Small intestine (tissue), 7 donors: ENCODE results near the gene SRGAP3. TPM values are rescaled to one million over a fixed set of nuclear protein-coding genes. Genes with fewer than 3 reads are reported as not detected.
"Not testable (repeated sequence)": the region's sequence is repeated elsewhere in the genome, so short reads cannot be mapped to it uniquely, and the experiment has no call there.

Source experiments
- DNase-seq, 2 donors: peaks; one replicate each; pipeline versions ENCODE4 v3.0.0 to v3.0.0-alpha.2; 2013
- FAIRE-seq: peaks from 2 replicates; lab custom pipeline; 2012; peaks lifted over from hg19 to GRCh38; lab: Jason Lieb, UNC
- H3K27ac ChIP-seq, 3 donors: one replicate each; pipeline ENCODE4 v1.5.1; 2013; ENCODE audit warnings: low read length in 2 of 3, mild to moderate bottlenecking in 2 of 3, control low read depth in 1 of 3, inconsistent platforms in 1 of 3, low read depth in 1 of 3, moderate library complexity in 1 of 3
- H3K27me3 ChIP-seq, 3 donors: one replicate each; pipeline ENCODE4 v1.6.1; 2013; ENCODE audit warnings: low read length in 3 of 3, inconsistent platforms in 1 of 3; ENCODE audit not compliant: control insufficient read depth in 3 of 3, insufficient read depth in 3 of 3
- H3K36me3 ChIP-seq, 3 donors: one replicate each; pipeline ENCODE4 v1.6.1; 2013; ENCODE audit warnings: low read length in 3 of 3, inconsistent platforms in 1 of 3, low read depth in 1 of 3, mild to moderate bottlenecking in 1 of 3, moderate library complexity in 1 of 3; ENCODE audit not compliant: control insufficient read depth in 3 of 3, insufficient read depth in 2 of 3
- H3K4me1 ChIP-seq, 3 donors: one replicate each; pipeline ENCODE4 v1.6.1; 2013; ENCODE audit warnings: low read length in 2 of 3, inconsistent platforms in 1 of 3, low read depth in 1 of 3, mild to moderate bottlenecking in 1 of 3, moderate library complexity in 1 of 3; ENCODE audit not compliant: control insufficient read depth in 3 of 3, insufficient read depth in 2 of 3
- H3K4me3 ChIP-seq, 3 donors: one replicate each; pipeline ENCODE4 v1.5.1; 2013; ENCODE audit warnings: low read length in 3 of 3, control low read depth in 1 of 3, inconsistent platforms in 1 of 3, low read depth in 1 of 3, mild to moderate bottlenecking in 1 of 3, moderate library complexity in 1 of 3
- H3K9me3 ChIP-seq, 2 donors: one replicate each; pipeline ENCODE4 v1.6.1; 2013; ENCODE audit warnings: low read depth in 1 of 2, low read length in 1 of 2; ENCODE audit not compliant: control insufficient read depth in 2 of 2, insufficient read depth in 1 of 2
- WGBS, 3 donors: extraction: QIAGEN DNeasy Blood & Tissue Kit; methylation state at CpG; one replicate each; pipeline ENCODE4 v1.1.7; 2013; 5-methylcytosine and 5-hydroxymethylcytosine counted together
- polyA plus RNA-seq, 4 donors: library from polyadenylated mRNA; stranded (reverse) in 3 of 4; unstranded in 1 of 4; fragments of 200-250 nt in 3 of 4; fragments of 120-200 nt in 1 of 4; gene quantifications; one replicate each; pipeline versions ENCODE4 v1.2.1 to v1.2.3, GENCODE V29; 2013
- donor health status: healthy with polysubstance abuse.
- donor health status: control.
- donor health status: control.
- donor health status: Bipolar disorder and iron deficiency.
- donor health status: healthy.

Gene SRGAP3
- polyA plus RNA-seq, 4 donors, result 0.22 to 2.7 (median 1.2) TPM

GRCh38 chr3:9087831-9088413 is 161.5 kb downstream of the SRGAP3 start:
- no peaks in the 10 kb centered on the region for H3K4me1 ChIP-seq
- 78 to 84% (median 80%) methylated on average over 8 of the region's 8 CpGs for WGBS, 3 donors
- no peaks in the 10 kb centered on the region for H3K27me3 ChIP-seq
- H3K4me3 ChIP-seq, result no peak overlapping the region
- H3K36me3 ChIP-seq, result no peaks in the 10 kb centered on the region
- H3K27ac ChIP-seq, result no peak overlapping the region
- no peaks in the 10 kb centered on the region for H3K9me3 ChIP-seq
- DNase-seq (peak in 1 of 2 donors; percentile 2), FAIRE-seq (no peak)

GRCh38 chr3:9085428-9085827 is 164.0 kb downstream of the SRGAP3 start:
- 44 to 82% (median 58%) methylated on average over 2 of the region's 2 CpGs for WGBS, 3 donors
- not testable (repeated sequence) for FAIRE-seq, DNase-seq

GRCh38 chr3:9081184-9081818 is 168.1 kb downstream of the SRGAP3 start:
- no peaks in the 10 kb centered on the region for H3K4me1 ChIP-seq
- WGBS, 3 donors, result 86 to 100% (median 91%) methylated on average over 1 of the region's 1 CpG
- H3K9me3 ChIP-seq, result peaks cover 0 to 2% of the 10 kb centered on the region in 2 donors
- FAIRE-seq (no peak), DNase-seq (no peak)
- no peak overlapping the region for H3K27ac ChIP-seq
- H3K4me3 ChIP-seq, result no peak overlapping the region
- peaks cover 0 to 6% (median 0%) of the 10 kb centered on the region in 3 donors for H3K36me3 ChIP-seq
- H3K27me3 ChIP-seq, result no peaks in the 10 kb centered on the region

More at GRCh38 chr3:9085428-9085827, 164.0 kb downstream of the SRGAP3 start:
- not testable (repeated sequence) for H3K9me3 ChIP-seq, H3K36me3 ChIP-seq, H3K27me3 ChIP-seq, H3K4me1 ChIP-seq, H3K4me3 ChIP-seq, H3K27ac ChIP-seq

- WGBS, 3 donors, result 81 to 87% (median 85%) methylated on average over 2 of the region's 2 CpGs
- Histone ChIP-seq H3K27ac (no peak overlapping the region), H3K4me3 (no peak overlapping the region), H3K36me3 (peaks cover 0 to 6% (median 0%) of the 10 kb centered on the region in 3 donors), H3K4me1 (no peaks in the 10 kb centered on the region), H3K27me3 (no peaks in the 10 kb centered on the region), H3K9me3 (peaks cover 0 to 2% of the 10 kb centered on the region in 2 donors)
- DNase-seq (no peak), FAIRE-seq (no peak)
These were observed 169.3 kb downstream of the SRGAP3 start for GRCh38 chr3:9080163-9080562.

- H3K27ac ChIP-seq, result no peak overlapping the region
- no peak overlapping the region for H3K4me3 ChIP-seq
- no peaks in the 10 kb centered on the region for H3K27me3 ChIP-seq
- FAIRE-seq (no peak), DNase-seq (no peak)
- H3K4me1 ChIP-seq, result no peaks in the 10 kb centered on the region
- peaks cover 0 to 6% (median 0%) of the 10 kb centered on the region in 3 donors for H3K36me3 ChIP-seq
- peaks cover 0 to 2% of the 10 kb centered on the region in 2 donors for H3K9me3 ChIP-seq
- WGBS, 3 donors, result 68 to 82% (median 75%) methylated on average over 8 of the region's 8 CpGs
These were observed 169.8 kb downstream of the SRGAP3 start for GRCh38 chr3:9079676-9080075.

- no peaks in the 10 kb centered on the region for H3K27me3 ChIP-seq
- H3K9me3 ChIP-seq, result peaks cover 0 to 2% of the 10 kb centered on the region in 2 donors
- H3K4me1 ChIP-seq, result no peaks in the 10 kb centered on the region
- WGBS, 3 donors, result 82 to 83% (median 82%) methylated on average over 5 of the region's 5 CpGs
- no peak overlapping the region for H3K27ac ChIP-seq
- no peak for DNase-seq
- FAIRE-seq, result no peak
- peaks cover 0 to 6% (median 0%) of the 10 kb centered on the region in 3 donors for H3K36me3 ChIP-seq
- no peak overlapping the region for H3K4me3 ChIP-seq
These were observed 170.7 kb downstream of the SRGAP3 start for GRCh38 chr3:9078561-9079240.

GRCh38 chr3:9077029-9077428 is 172.4 kb downstream of the SRGAP3 start:
- no peaks in the 10 kb centered on the region for H3K4me1 ChIP-seq
- DNase-seq (no peak), FAIRE-seq (no peak)
- H3K27me3 ChIP-seq, result no peaks in the 10 kb centered on the region
- H3K9me3 ChIP-seq, result peaks cover 0 to 2% of the 10 kb centered on the region in 2 donors
- 72 to 91% (median 84%) methylated on average over 4 of the region's 4 CpGs for WGBS, 3 donors
- H3K4me3 ChIP-seq, result no peak overlapping the region
- no peak overlapping the region for H3K27ac ChIP-seq
- peaks cover 0 to 6% (median 0%) of the 10 kb centered on the region in 3 donors for H3K36me3 ChIP-seq

- DNase-seq, result no peak
- no peak overlapping the region for H3K27ac ChIP-seq
- H3K9me3 ChIP-seq, result peaks cover 0 to 2% of the 10 kb centered on the region in 2 donors
- H3K4me3 ChIP-seq, result no peak overlapping the region
- no peaks in the 10 kb centered on the region for H3K4me1 ChIP-seq
- no peaks in the 10 kb centered on the region for H3K27me3 ChIP-seq
- no peak for FAIRE-seq
- WGBS, 3 donors, result 86 to 100% (median 96%) methylated on average over 1 of the region's 1 CpG
- H3K36me3 ChIP-seq, result peaks cover 0 to 6% (median 0%) of the 10 kb centered on the region in 3 donors
These were observed 173.7 kb downstream of the SRGAP3 start for GRCh38 chr3:9075762-9076161.
